Epithelial cell of prostate (primary cell): ENCODE results near the gene IDI1.
"Not testable (repeated sequence)": the region's sequence is repeated elsewhere in the genome, so short reads cannot be mapped to it uniquely, and the experiment has no call there.

ENCODE experiments used
- DNase-seq: peaks from one replicate; pipeline ENCODE4 v3.0.0-alpha.2; 2011; ENCODE audit warnings: low read depth, low spot score
- H3K27ac ChIP-seq: fragments of 450-650 bp; 2 replicates; pipeline ENCODE4 v1.5.1; 2017; ENCODE audit warnings: mild to moderate bottlenecking

The IDI1 gene

DNA sequence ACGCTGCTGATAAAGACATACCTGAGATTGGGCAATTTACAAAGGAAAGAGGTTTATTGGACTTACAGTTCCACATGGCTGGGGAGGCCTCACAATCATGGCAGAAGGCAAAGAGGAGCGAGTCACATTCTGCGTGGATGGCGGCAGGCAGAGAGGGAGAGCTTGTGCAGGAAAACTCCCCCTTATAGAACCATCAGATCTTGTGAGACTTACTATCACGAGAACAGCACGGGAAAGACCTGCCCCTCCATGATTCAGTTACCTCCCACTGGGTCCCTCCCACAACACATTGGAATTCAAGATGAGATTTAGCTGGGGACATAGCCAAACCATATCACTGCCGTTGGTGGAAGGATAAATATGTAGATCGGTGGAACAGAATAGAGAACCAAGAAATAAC, 17.8 kb upstream of the IDI1 start:
- H3K27ac ChIP-seq, DNase-seq: not testable (repeated sequence)

DNA sequence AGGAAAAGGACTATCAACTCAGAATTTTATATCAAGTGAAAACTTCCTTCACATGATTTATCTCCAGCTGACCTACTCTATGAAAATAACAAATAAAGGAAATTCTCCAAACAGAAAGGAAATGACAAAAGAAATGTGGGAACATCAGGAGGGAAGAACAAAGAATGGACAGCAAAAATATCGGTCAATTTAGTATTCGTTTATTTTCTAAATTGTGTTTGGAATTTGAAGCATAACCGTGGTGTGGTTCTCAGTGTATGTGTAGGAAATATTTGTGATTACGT, 16.0 kb upstream of the IDI1 start:
- H3K27ac ChIP-seq, result no peak overlapping the region
- no peak for DNase-seq

DNA sequence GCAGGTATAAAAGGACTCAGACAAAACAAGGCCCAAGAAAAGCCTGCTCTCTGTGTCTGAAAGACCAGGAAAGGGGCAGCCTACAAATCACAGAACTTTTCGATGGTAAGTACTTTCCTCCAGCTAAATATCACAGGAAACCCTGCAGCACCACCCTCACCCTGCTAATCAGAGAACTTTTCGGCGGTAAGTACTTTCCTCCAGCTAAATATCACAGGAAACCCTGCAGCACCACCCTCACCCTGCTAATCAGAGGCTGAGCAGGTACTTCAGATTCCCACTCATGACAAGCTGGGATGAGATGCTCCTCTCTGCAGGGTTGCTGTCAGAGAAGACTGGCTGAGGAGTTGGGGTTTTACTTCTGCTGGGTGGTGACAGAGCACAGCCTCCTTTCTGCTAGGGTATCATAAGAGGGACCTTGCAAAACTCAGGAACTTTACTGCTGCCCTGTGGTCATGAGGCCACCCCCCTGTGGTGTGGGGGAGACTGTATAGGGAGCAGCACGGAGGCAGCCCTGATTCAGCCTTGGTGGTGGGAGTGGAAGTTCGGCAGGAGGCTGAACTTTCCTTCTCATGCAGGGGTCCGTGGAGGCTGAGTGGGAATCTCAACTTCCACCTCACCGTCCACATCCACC, 14.4 kb upstream of the IDI1 start:
- H3K27ac ChIP-seq, result no peak overlapping the region
- no peak for DNase-seq

DNA sequence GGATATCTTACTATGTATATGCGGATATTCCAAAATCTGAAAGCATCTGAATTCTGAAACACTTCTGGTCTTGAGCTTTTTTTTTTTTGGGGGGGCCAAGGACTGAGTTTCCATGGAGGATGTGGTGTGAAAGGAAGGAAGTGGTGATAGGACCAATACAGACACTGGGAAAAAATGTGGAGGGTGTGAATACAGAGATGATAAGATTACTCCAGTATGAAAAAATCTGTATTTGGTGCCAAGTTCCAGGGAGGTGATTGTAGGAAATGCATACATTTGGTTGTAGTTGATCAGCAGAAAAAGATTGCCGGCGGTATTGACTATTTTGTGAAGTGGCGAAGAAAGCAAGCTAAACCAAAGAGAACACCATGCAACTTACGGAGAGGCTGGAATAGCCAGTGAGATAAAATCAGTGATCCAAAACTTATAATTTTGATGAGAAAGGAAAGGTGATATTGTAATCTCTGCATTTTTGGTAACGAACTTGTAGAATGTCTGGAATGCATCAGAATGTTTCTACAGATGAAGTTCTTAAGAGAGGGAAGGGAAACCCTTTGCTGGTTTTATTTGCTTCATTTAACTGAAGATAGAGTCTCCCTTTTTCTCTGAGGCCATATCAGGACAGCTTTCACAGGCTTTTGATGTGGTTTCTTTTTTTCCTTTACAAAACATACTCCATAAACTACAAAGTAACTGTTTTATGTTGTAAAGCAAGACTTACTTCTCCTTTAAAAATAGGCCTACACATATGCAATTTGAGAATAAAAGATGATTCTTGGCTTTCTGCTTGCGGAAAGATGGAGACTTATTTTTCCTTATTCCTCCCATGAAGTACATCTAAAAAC, 13.2 kb upstream of the IDI1 start:
- DNase-seq, result no peak
- peak overlapping the region; percentile 77 for H3K27ac ChIP-seq

DNA sequence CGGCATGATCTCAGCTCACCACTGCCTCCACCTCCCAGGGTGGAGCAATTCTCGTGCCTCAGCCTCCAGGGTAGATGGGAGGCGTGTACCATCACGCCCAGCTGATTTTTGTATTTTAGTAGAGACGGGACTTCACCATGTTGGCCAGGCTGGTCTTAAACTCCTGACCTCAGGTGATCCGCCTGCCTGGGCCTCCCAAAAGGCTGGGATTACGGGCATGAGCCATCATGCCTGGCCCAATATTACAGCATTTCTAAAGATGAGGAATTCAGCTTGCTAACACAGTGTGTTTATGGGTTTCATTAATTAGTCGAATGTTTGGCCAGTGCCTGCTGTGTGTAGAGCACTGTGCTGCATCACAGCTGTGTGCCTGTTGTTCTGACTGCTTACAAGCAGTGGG, 11.0 kb upstream of the IDI1 start:
- peak; percentile 64 for DNase-seq
- H3K27ac ChIP-seq, result peak overlapping the region; percentile 77

DNA sequence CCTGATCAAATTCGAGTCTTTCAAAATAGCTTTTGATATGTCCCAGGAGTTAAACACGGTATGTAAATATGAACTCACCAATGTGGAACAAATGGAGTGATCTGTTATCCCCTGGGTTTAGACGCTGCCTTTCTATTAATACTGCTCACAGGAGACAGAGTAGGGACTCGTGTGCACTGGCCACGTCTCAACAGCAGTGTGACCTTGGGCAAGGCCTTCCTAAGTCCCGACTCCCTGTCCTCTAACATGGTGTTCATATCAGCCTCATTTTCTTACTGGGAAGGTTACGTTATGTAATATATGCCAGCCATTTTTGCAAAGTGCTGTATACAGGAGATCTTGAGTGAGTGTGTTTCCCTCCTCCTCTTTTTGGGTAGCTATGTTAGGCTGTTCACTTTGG, 9.1 kb upstream of the IDI1 start:
- peak overlapping the region; percentile 99 for H3K27ac ChIP-seq
- DNase-seq, result no peak

DNA sequence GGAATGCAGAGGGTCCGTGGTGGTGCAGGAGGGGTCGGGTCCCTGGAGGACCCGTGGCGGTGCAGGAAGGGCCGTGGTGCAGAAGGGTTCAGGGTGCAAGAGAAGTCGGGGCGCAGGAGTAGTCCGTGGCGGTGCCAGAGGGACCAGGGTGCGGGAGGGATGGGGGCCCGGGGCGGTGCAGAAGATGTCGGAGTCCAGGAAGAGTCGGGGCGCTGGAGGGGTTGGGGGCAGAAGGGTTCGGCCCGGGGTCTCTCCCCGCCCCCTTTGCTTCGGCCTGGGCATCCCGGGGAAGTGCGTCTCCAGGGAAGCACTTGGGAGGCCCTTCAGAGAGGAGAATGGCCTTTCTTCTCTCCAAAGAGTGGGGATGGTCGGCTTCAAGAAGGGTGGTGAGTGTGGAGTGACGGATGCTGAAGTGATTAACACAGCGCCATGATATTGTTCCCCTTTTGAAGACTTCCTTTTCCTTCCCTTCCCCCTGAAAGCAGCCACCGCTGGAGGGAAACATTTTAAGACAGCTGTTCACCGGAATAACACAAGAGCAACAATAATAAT, 8.3 kb upstream of the IDI1 start:
- H3K27ac ChIP-seq, result peak overlapping the region; percentile 99
- DNase-seq, result no peak

DNA sequence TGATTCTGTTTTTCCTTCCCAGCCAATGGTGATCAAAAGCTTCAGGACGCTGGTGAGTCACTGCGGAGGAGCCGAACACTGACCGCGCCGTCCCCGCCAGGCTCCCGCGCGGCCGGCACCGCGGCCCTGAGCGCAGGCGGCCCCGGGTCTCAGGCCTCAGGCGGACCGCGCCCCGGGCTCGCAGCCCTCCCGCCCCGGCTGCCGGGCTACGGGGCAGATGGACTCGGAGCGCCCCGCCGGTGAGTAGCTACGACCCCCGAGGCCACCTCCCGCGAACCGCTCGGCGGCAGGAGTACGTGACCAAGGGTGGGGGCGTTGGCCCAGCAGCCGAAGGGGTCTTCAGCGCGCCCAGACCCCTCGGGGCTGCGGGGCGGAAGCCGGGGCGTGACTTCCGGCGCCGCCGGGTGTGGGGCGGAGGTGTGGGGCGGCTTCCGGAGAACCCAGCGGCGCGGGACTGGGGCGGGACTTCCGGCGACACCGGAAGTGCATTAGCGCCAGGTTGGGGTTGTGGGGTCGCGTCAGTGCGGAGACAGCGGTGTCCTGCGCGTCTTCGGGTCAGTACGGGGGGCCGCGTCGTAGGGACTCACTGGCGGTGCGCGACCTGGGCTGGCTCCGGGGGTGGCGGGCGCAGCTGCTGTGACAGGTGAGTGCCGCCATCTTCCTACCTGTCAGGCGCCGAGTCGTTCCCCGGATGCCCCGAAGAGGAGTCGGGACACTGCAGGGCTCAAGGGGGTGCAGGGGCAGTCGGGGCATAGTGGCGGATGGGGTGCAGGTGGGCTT, 7.6 kb upstream of the IDI1 start, which contains the start of gene WDR37:
TSS of gene WDR37 (plus strand) at position 60 of the 780 bp plus-strand sequence. CDS start 15,771 bp downstream, outside the sequence.
- peak within 1 kb of the TSS; percentile 99 for H3K27ac ChIP-seq
- no peak for DNase-seq

DNA sequence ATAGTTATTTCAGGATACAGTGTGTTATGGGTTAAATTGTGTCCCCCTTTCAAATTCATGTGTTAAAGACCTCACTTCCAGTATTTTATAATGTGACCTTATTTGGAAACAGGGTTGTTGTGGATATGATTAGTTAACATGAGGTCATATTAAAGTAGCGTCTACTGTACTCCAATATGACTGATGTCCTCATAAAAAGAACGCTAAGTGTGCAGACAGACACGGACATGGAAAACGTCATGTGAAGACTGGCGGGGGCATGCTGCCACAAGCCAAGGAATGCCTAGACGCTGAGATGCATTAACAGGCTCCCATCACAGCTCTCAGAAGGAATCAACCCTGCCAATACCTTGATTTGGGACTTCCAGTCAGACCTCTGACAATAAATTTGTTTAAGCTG, 5.8 kb upstream of the IDI1 start:
- H3K27ac ChIP-seq, result peak overlapping the region; percentile 99
- DNase-seq, result peak; percentile 90

DNA sequence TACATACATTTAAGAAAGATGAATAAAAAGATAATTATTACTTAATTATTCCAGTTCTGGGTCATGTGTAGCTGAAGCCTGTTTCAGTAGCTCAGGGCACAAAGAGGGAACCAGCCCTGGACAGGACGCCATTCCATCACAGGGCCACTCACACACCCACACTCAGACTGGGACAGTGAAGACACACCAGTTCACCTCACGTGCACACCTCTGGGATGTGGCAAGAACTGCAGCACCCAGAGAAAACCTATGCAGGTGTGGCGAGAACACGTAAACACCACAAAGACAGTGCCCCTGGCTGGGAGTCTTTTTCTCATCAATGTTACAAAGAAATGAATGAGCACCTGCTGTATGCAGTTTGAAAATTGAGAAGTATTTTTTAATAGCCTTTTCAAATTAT, 1.6 kb upstream of the IDI1 start:
- DNase-seq, result no peak
- peak overlapping the region; percentile 97 for H3K27ac ChIP-seq

DNA sequence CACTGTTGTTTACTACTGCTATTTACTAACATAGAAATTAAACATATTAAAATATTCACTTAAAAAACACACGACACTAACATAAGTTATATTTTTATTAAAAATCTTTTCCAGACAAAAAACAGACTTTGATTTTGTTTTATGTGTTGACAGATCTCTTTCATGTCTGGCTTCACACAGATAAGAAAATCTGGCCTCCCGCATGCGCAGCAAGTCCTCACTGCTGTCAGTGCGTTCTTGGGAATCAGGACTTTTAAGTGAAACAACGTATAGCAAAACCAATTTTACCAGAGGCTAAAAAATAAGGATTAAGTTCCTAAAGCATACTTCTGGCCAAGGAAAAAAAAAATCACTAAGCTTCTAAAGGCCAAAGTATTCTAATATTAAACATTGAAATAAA, 1.2 kb upstream of the IDI1 start:
- DNase-seq, result no peak
- H3K27ac ChIP-seq, result peak overlapping the region; percentile 97

DNA sequence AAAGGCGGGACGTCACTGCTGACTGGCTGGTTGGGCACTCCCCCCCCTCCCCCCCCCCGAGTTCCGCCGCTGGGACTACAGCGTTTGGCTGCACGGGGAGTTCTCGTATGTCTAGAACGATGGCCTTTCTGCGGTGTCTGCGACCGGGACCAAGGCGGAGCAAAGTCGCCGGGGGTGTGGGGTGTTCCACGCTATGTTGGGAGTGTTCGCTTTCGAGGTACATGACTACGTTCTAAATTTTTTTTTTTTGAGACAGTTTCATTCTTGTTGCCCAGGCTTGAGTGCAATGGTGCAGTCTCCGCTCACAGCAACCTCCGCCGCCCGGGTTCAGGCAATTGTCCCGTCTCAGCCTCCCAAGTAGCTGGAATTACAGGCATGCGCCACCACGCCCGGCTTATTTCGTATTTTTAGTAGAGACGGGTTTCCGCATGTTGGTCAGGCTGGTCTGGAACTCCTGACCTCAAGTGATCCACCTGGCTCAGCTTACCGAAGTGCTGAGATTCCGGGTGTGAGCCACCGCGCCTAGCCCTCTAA, 573 bp upstream of the IDI1 start:
- no peak for DNase-seq
- H3K27ac ChIP-seq, result peak overlapping the region; percentile 97

DNA sequence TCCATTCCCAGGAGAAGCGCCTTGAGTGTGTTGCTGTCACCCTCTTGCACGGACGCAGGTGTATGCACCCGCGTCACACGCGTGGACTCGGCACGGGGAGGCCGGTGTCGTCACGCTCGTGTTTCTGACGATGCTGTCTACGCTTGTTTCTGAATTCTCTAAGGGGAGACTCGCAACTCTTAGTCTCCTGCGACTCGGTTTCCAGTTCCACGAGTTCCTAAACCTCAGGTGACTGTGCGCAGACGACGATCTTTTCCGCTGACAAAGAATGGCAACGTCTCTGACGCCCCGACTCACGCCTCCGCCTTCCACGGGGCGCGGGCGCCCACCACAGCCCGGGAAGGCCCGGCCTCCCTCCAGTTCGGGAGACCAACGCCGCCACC, 579 bp downstream of the IDI1 start:
- no peak for DNase-seq

DNA sequence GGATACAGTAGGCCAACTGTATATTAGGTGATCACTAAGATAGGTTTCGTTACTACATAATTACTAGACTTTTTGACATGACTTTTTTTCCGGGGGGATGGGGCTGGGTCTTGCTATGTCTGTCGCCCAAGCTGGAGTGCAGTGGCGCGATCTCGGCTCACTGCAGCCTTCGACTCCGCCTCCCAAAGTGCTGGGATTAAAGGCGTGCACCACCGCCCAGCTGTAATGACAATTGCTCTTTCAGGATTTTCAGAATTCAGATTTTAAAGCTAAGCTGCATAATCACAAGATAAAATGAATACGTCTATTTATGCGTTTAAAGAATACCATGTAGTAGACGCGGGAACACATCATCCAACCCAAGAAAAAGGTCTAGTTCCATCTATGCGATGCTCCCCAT, 982 bp downstream of the IDI1 start:
- peak overlapping the region; percentile 97 for H3K27ac ChIP-seq
- no peak for DNase-seq

More for the DNA sequence above, 579 bp downstream of the IDI1 start:
- peak overlapping the region; percentile 97 for H3K27ac ChIP-seq

DNA sequence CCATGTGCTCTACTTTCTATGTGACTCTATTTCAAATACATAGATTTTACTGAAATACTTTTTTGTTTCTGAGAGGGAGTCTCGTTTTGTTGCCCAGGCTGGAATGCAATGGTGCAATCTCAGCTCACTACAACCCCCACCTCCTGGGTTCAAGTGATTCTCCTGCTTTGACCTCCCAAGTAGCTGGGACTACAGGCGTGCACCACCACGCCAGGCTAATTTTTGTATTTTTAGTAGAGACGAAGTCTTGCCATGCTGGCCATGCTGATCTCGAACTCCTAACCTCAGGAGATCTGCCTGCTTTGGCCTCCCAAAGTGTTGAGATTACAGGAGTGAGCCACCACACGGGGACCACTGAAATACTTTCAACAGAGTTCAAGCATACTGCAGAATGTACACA, 3.5 kb downstream of the IDI1 start:
- H3K27ac ChIP-seq, result peak overlapping the region; percentile 11
- no peak for DNase-seq

DNA sequence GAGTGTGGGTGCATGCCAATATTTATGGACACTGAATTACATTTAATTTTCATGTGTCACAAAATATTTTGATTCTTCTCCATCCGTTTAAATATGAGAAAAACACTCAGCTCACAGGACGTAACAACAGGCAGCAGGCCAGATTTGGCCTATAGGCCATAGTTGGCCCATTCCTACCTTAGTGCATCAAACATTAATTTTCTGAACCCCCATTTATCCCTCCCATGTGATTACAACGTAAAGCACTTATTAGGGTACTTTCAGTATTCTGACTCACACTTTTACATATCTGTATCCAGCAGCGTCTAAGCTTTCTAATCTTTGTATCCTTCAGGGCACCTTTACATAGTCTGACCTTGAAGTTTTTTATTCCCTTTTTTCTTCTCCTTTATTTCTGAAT, 4.0 kb downstream of the IDI1 start:
- peak overlapping the region; percentile 11 for H3K27ac ChIP-seq
- DNase-seq, result no peak

DNA sequence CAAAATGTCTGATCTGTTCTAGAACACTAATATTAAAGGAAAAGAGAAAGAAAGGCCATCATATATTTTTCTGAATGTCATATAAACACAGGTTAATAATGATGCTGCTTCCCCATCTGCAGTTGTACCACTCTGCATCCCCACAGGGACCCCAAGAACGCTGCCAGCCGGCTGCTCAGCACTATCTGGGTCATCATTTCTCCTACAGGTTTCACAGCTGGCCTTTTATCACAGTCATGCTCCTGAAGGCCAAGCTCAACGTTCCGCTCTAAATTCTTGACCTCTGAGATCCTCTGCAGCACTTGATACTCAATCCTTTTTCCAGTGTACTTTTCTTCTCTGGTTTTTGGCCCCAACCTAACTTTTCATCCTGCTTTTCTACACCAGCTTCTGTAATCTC, 4.8 kb downstream of the IDI1 start:
- no peak for DNase-seq
- peak overlapping the region; percentile 11 for H3K27ac ChIP-seq

DNA sequence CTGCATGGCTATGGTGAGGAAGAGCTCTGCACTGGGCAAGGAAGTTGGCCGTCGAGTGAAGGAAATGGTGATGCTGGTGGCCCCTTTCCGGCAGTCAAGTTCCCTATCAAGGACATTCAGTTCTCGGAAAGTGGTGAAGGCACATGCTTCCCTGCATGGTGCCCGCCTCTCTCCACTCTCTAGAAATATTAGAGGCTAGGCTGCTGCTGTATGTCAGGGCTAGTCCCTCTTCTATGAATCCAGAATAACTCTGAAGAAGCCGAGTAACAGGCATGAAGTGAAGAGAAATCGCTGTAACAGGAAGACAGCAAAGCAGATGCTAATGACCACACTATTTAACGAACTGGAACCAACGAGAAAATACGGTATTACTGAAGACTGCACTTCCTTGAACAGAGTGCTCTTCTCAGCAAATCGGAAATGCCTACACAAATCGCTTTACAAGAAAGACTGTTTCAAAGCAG, 5.4 kb downstream of the IDI1 start:
- no peak for DNase-seq
- no peak overlapping the region for H3K27ac ChIP-seq

DNA sequence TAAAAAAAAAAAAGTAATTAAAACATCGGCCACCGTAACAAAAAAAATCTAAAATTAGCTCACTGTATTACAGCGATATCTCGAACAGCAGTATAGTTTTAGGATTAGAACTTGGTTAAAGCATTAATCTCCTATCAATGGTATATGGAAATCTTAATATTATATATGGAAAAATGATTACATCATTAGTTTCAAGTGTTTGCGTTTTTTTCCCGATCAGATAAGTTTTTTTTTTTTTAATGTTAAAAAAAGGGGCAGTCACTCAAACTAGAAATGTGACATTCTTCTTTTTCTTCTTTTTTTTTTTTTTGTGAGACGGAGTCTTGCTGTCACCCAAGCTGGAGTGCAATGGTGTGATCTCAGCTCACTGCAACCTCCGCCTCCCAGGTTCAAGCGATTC, 7.4 kb downstream of the IDI1 start:
- no peak overlapping the region for H3K27ac ChIP-seq

DNA sequence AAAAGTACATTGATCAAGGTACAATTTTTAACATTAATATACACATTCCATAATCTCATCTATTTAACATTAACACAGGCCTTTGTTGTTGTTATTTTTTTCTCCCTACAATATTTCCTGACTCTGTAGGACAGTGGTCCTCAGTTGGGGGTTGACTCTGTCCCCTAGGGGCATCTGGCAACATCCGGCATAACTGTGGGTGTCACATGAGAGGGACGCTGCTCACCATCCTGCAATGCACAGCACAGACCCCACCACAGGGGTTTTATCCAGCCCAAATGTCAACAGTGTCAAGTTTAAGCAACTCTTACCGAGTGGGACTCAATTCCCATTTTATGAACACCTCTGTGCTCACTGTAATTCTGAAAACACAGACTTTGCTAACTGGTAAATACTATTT, 8.8 kb downstream of the IDI1 start:
- H3K27ac ChIP-seq, result no peak overlapping the region
- DNase-seq, result no peak

More for the DNA sequence above, 7.4 kb downstream of the IDI1 start:
- no peak for DNase-seq
